Keratinocyte (primary cell): ENCODE data around the gene SCFD2. TPM values are rescaled to one million over a fixed set of nuclear protein-coding genes. Genes with fewer than 3 reads are reported as not detected.

Experiments
- DNase-seq: peaks from one replicate; pipeline ENCODE4 v3.0.0-alpha.2; 2011; ENCODE audit warnings: low read depth, missing footprints, low spot score
- FAIRE-seq: peaks from 2 replicates; lab custom pipeline; 2011; peaks lifted over from hg19 to GRCh38; lab: Jason Lieb, UNC
- H2AFZ ChIP-seq: 2 replicates; pipeline ENCODE4 v1.6.0; 2012; ENCODE audit warnings: low read length, control low read depth, inconsistent platforms; ENCODE audit not compliant: control insufficient read depth
- H3K27ac ChIP-seq: 2 replicates; pipeline ENCODE4 v1.5.1; 2011; ENCODE audit warnings: low read length; ENCODE audit not compliant: control insufficient read depth, insufficient read depth
- H3K27me3 ChIP-seq: 3 replicates; pipeline ENCODE4 v1.6.0; 2011; ENCODE audit warnings: low read length; ENCODE audit not compliant: control insufficient read depth, insufficient read depth; ENCODE audit errors: extremely low read depth
- H3K36me3 ChIP-seq, 2 experiments: 2 replicates in 1 of 2; 3 replicates in 1 of 2; pipeline ENCODE4 v1.5.1; 2011; ENCODE audit warnings: low read length in 2 of 2, mild to moderate bottlenecking in 1 of 2; ENCODE audit not compliant: control insufficient read depth in 2 of 2, insufficient read depth in 2 of 2; ENCODE audit errors: extremely low read depth in 1 of 2
- H3K4me1 ChIP-seq: 3 replicates; pipeline ENCODE4 v1.5.1; 2011; ENCODE audit warnings: low read length; ENCODE audit not compliant: control insufficient read depth, insufficient read depth; ENCODE audit errors: extremely low read depth
- H3K4me2 ChIP-seq: 3 replicates; pipeline ENCODE4 v1.6.0; 2011; ENCODE audit warnings: low read depth, low read length; ENCODE audit not compliant: control insufficient read depth, insufficient read depth; ENCODE audit errors: extremely low read depth
- H3K4me3 ChIP-seq, 3 experiments: fragments of 200-600 bp in 1 of 3; sonication (generic) in 1 of 3; 2 replicates in 2 of 3; 3 replicates in 1 of 3; pipeline ENCODE4 v1.5.1; 2011 to 2016; ENCODE audit warnings: low read length in 3 of 3, mild to moderate bottlenecking in 3 of 3, control low read depth in 2 of 3, inconsistent platforms in 1 of 3, low read depth in 1 of 3, mixed read lengths in 1 of 3, mixed run types in 1 of 3, moderate library complexity in 1 of 3; ENCODE audit not compliant: control insufficient read depth in 2 of 3, insufficient read depth in 2 of 3; ENCODE audit errors: extremely low read depth in 1 of 3
- H3K79me2 ChIP-seq: 2 replicates; pipeline ENCODE4 v1.6.0; 2012; ENCODE audit warnings: low read length; ENCODE audit not compliant: control insufficient read depth, insufficient read depth
- H3K9ac ChIP-seq: 3 replicates; pipeline ENCODE4 v1.6.0; 2011; ENCODE audit warnings: low read length; ENCODE audit not compliant: control insufficient read depth, insufficient read depth; ENCODE audit errors: extremely low read depth
- H3K9me1 ChIP-seq: 3 replicates; pipeline ENCODE4 v1.6.0; 2011; ENCODE audit warnings: low read length; ENCODE audit not compliant: control insufficient read depth, insufficient read depth; ENCODE audit errors: extremely low read depth
- H3K9me3 ChIP-seq: 2 replicates; pipeline ENCODE4 v1.5.1; 2012; ENCODE audit warnings: low read depth, low read length; ENCODE audit not compliant: control insufficient read depth
- H4K20me1 ChIP-seq: 3 replicates; pipeline ENCODE4 v1.6.0; 2011; ENCODE audit warnings: low read length; ENCODE audit not compliant: control insufficient read depth, insufficient read depth; ENCODE audit errors: extremely low read depth
- CTCF ChIP-seq, 3 experiments: IDR thresholded peaks in 1 of 3; conservative IDR thresholded peaks in 1 of 3; optimal IDR thresholded peaks in 1 of 3; 2 replicates in 2 of 3; 3 replicates in 1 of 3; pipeline versions ENCODE3 to v1.5.1; 2011; ENCODE audit warnings: low read length in 3 of 3, mild to moderate bottlenecking in 3 of 3, moderate library complexity in 2 of 3, control low read depth in 1 of 3, inconsistent platforms in 1 of 3; ENCODE audit not compliant: insufficient read depth in 2 of 3; ENCODE audit errors: extremely low read depth in 1 of 3
- EZH2 ChIP-seq: IDR thresholded peaks from one replicate; pipeline ENCODE4 v1.6.1; 2012; ENCODE audit warnings: inconsistent platforms, mild to moderate bottlenecking, low read length, moderate library complexity
- dilution Hi-C: fragments of 300-500 bp; cut with MboI; formaldehyde crosslinking; loops from one replicate; pipeline ENCODE4 v1.7.0; 2020; ENCODE audit warnings: low sequenced_read_pairs; ENCODE audit not compliant: extremely low pct_ligation_motif_present
- polyA plus RNA-seq, 5 experiments: library from polyadenylated mRNA; depleted of rRNA in 3 of 5; stranded (reverse) in 3 of 5; stranded (forward) in 1 of 5; unstranded in 1 of 5; fragments of >200 nt; gene quantifications; 1 replicate in 1 of 5; 2 replicates in 3 of 5; 3 replicates in 1 of 5; pipeline versions ENCODE4 v1.2.1 to v1.2.3, GENCODE V29; 2011 to 2012; ENCODE audit warnings: missing spikeins in 2 of 5, low read depth in 1 of 5, low replicate concordance in 1 of 5

The SCFD2 gene
- polyA plus RNA-seq, 1 donor (not counting 4 experiments of a cell fraction or from before 2014, with no cell fraction given), result 13.9 TPM

DNA sequence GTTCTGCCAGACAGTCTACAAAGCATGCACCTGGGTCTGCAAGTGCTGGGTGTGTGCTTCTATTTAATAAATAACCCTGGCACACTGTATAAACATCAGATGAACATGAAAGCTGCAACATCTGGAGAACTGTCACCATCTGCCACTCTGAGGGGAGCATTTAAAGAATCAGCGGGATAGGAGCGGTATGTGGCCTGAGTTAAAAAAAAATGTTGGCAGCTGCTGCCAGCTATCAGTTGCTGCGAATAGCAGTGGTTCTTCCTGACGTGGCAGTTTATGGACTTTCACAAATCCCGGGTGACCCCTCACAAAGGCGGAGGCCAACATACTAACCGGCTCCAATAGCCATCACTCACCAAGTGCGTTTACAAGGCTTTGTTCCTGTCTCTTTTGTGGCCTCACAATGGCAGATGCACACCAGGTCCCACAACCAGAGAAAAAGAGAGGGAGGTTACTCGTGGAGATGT lies 408.6 kb downstream of the SCFD2 start:
- no peak for TF ChIP-seq CTCF (optimal IDR thresholded peaks at IDR 0.05 in 1 of 3, IDR thresholded peaks at IDR 0.05 in 1 of 3, conservative IDR thresholded peaks at IDR 0.05 in 1 of 3; ENCODE audit: extremely low read depth in 1 of 3, insufficient read depth in 2 of 3, low read length in 3 of 3)
- no peak for TF ChIP-seq EZH2
- dilution Hi-C loops, result no loop called here
- H2AFZ ChIP-seq, result no peak overlapping the region

DNA sequence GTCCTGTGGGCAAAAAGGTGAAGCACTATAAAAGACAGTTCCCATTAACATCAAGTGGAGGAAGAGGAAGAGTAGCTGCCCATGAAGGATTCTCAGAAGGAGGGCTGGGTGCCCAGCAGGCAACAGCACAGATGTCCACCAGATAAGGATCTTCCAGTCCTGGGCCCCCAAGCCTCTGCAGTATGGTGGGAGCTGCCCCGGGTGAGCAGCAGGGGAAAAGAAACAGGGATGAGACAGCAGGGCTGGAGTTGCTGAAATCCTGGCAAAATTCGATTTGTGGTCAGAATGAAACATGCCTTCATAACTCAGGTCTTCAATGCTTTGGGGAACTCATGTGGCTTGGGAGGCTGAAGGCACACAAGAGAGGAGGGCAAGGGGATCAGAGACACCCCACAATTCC lies 409.2 kb downstream of the SCFD2 start:
- H3K4me1 ChIP-seq, result no peaks in the 10 kb centered on the region
- H4K20me1 ChIP-seq, result no peaks in the 10 kb centered on the region
- H3K9ac ChIP-seq, result no peak overlapping the region
- dilution Hi-C loops, result no loop called here
- no peak for TF ChIP-seq CTCF (optimal IDR thresholded peaks at IDR 0.05 in 1 of 3, IDR thresholded peaks at IDR 0.05 in 1 of 3, conservative IDR thresholded peaks at IDR 0.05 in 1 of 3; ENCODE audit: extremely low read depth in 1 of 3, insufficient read depth in 2 of 3, low read length in 3 of 3)
- no peak for TF ChIP-seq EZH2
- no peaks in the 10 kb centered on the region for H3K36me3 ChIP-seq
- H3K27me3 ChIP-seq, result no peaks in the 10 kb centered on the region
- no peaks in the 10 kb centered on the region for H3K9me3 ChIP-seq
- FAIRE-seq (no peak), DNase-seq (no peak)
- no peak overlapping the region for H3K4me3 ChIP-seq
- H3K79me2 ChIP-seq, result no peaks in the 10 kb centered on the region
- H3K4me2 ChIP-seq, result no peak overlapping the region
- no peak overlapping the region for H3K27ac ChIP-seq
- no peaks in the 10 kb centered on the region for H3K9me1 ChIP-seq
- H2AFZ ChIP-seq, result no peak overlapping the region

More for the DNA sequence above, 408.6 kb downstream of the SCFD2 start:
- no peaks in the 10 kb centered on the region for H3K9me3 ChIP-seq
- no peaks in the 10 kb centered on the region for H4K20me1 ChIP-seq
- no peaks in the 10 kb centered on the region for H3K9me1 ChIP-seq
- H3K27me3 ChIP-seq, result no peaks in the 10 kb centered on the region
- H3K27ac ChIP-seq, result no peak overlapping the region
- no peak for DNase-seq
- H3K9ac ChIP-seq, result no peak overlapping the region
- no peak overlapping the region for H3K4me3 ChIP-seq
- no peaks in the 10 kb centered on the region for H3K79me2 ChIP-seq
- no peaks in the 10 kb centered on the region for H3K4me1 ChIP-seq
- H3K4me2 ChIP-seq, result no peak overlapping the region
- no peaks in the 10 kb centered on the region for H3K36me3 ChIP-seq
- FAIRE-seq, result no peak
